ENCODE measurements around the gene TTC24.

Gene TTC24

GRCh38 chr1:156579472-156579871, at the start of gene TTC24:
TSS of gene TTC24 (plus strand) at chr1:156579723. CDS start at chr1:156581365, 1,642 bp downstream.
- no peak for DNase-seq

- no peak for DNase-seq
Observed at GRCh38 chr1:156530006-156530405, 49.5 kb upstream of the TTC24 start.

GRCh38 chr1:156532374-156532773, 47.1 kb upstream of the TTC24 start:
- no peak for DNase-seq

- no peak for DNase-seq
Observed at GRCh38 chr1:156533568-156534220, 45.8 kb upstream of the TTC24 start.

- DNase-seq = no peak
Observed at GRCh38 chr1:156534424-156535060, 45.0 kb upstream of the TTC24 start.

- no peak for DNase-seq
Observed at GRCh38 chr1:156537027-156537426, 42.5 kb upstream of the TTC24 start.

GRCh38 chr1:156538711-156539440, 40.6 kb upstream of the TTC24 start:
- no peak for DNase-seq

- peak; percentile 56 for DNase-seq
Observed at GRCh38 chr1:156539818-156540355, 39.6 kb upstream of the TTC24 start.

GRCh38 chr1:156540955-156541354, 38.6 kb upstream of the TTC24 start:
- DNase-seq = peak; percentile 78

- DNase-seq = no peak
Observed at GRCh38 chr1:156543066-156543465, 36.5 kb upstream of the TTC24 start.

- DNase-seq = no peak
Observed at GRCh38 chr1:156544592-156545102, 34.9 kb upstream of the TTC24 start.

GRCh38 chr1:156546267-156546666, 33.3 kb upstream of the TTC24 start:
- DNase-seq = no peak

GRCh38 chr1:156547434-156547833, 32.1 kb upstream of the TTC24 start:
- no peak for DNase-seq

- no peak for DNase-seq
Observed at GRCh38 chr1:156547982-156548381, 31.5 kb upstream of the TTC24 start.

- no peak for DNase-seq
Observed at GRCh38 chr1:156549390-156549789, 30.1 kb upstream of the TTC24 start.

- no peak for DNase-seq
Observed at GRCh38 chr1:156549831-156550230, 29.7 kb upstream of the TTC24 start.

GRCh38 chr1:156550346-156550745, 29.2 kb upstream of the TTC24 start:
- DNase-seq = no peak

GRCh38 chr1:156551066-156551643, 28.4 kb upstream of the TTC24 start:
- DNase-seq = no peak

GRCh38 chr1:156551869-156552268, 27.7 kb upstream of the TTC24 start:
- peak; percentile 61 for DNase-seq

- no peak for DNase-seq
Observed at GRCh38 chr1:156552518-156552917, 27.0 kb upstream of the TTC24 start.

- DNase-seq = peak; percentile 88
Observed at GRCh38 chr1:156552937-156553336, 26.6 kb upstream of the TTC24 start.

- no peak for DNase-seq
Observed at GRCh38 chr1:156553860-156554485, 25.6 kb upstream of the TTC24 start.

GRCh38 chr1:156554971-156555370, 24.6 kb upstream of the TTC24 start:
- no peak for DNase-seq
